HL-60 (cell line): Measurements from ENCODE around the gene BLOC1S3.

Experiments
- CTCF ChIP-seq: IDR thresholded peaks from one replicate; pipeline ENCODE4 v1.5.1; 2011; ENCODE audit warnings: low read length, control low read depth, inconsistent platforms; ENCODE audit not compliant: insufficient read depth
- GABPA ChIP-seq: IDR thresholded peaks from 2 replicates; pipeline ENCODE4 v1.6.1; 2012; ENCODE audit warnings: low read depth
- POLR2AphosphoS5 ChIP-seq: IDR thresholded peaks from 2 replicates; pipeline ENCODE4 v1.6.1; 2012; ENCODE audit warnings: low read depth
- REST ChIP-seq: IDR thresholded peaks from 2 replicates; pipeline ENCODE4 v1.6.1; 2012; ENCODE audit warnings: low read depth; ENCODE audit not compliant: insufficient replicate concordance

- TF ChIP-seq CTCF (no peak), POLR2AphosphoS5 (no peak), REST (no peak), GABPA (no peak)
Measured at GRCh38 chr19:45206328-45206727, 27.7 kb downstream of the BLOC1S3 start.
